Fibroblast of lung (primary cell): Measurements from ENCODE around the gene RAB17. TPM values are rescaled to one million over a fixed set of nuclear protein-coding genes. Genes with fewer than 3 reads are reported as not detected.
A peak's percentile ranks its signal among the peaks of the same experiment; 100 is the strongest.

Experiments
- DNase-seq, 2 donors: peaks; one replicate each; pipeline versions ENCODE4 v3.0.0 to v3.0.0-alpha.2; 2010; ENCODE audit warnings: low read depth in 2 of 2
- H2AFZ ChIP-seq: 2 replicates; pipeline ENCODE4 v1.5.1; 2012; ENCODE audit warnings: low read length, control low read depth, inconsistent platforms
- H3K27ac ChIP-seq: 2 replicates; pipeline ENCODE4 v1.5.1; 2011; ENCODE audit warnings: low read length, control low read depth; ENCODE audit not compliant: insufficient read depth
- H3K27me3 ChIP-seq: 2 replicates; pipeline ENCODE4 v1.5.1; 2011; ENCODE audit warnings: mild to moderate bottlenecking, low read length; ENCODE audit not compliant: control insufficient read depth, insufficient read depth
- H3K36me3 ChIP-seq: 2 replicates; pipeline ENCODE4 v1.5.1; 2011; ENCODE audit warnings: low read length; ENCODE audit not compliant: control insufficient read depth, insufficient read depth
- H3K4me1 ChIP-seq: 2 replicates; pipeline ENCODE4 v1.5.1; 2011; ENCODE audit warnings: low read length; ENCODE audit not compliant: control insufficient read depth, insufficient read depth; ENCODE audit errors: extremely low read depth
- H3K4me2 ChIP-seq: 2 replicates; pipeline ENCODE4 v1.5.1; 2011; ENCODE audit warnings: low read length, control low read depth; ENCODE audit not compliant: insufficient read depth; ENCODE audit errors: extremely low read depth
- H3K4me3 ChIP-seq, 4 experiments: fragments of 200-600 bp in 1 of 4; sonication (generic) in 1 of 4; replicated peaks in 1 of 4; 2 replicates each; pipeline ENCODE4 v1.5.1; 2011 to 2016; ENCODE audit warnings: low read length in 4 of 4, low read depth in 3 of 4, mild to moderate bottlenecking in 3 of 4, control low read depth in 2 of 4, inconsistent platforms in 1 of 4, mixed read lengths in 1 of 4; ENCODE audit not compliant: insufficient read depth in 1 of 4; ENCODE audit errors: control extremely low read depth in 1 of 4
- H3K79me2 ChIP-seq: 2 replicates; pipeline ENCODE4 v1.5.1; 2012; ENCODE audit warnings: mild to moderate bottlenecking, low read length, inconsistent platforms; ENCODE audit not compliant: control insufficient read depth, insufficient read depth
- H3K9ac ChIP-seq: 2 replicates; pipeline ENCODE4 v1.5.1; 2011; ENCODE audit warnings: mild to moderate bottlenecking, low read length, control low read depth; ENCODE audit not compliant: insufficient read depth
- H3K9me3 ChIP-seq: 2 replicates; pipeline ENCODE4 v1.5.1; 2012; ENCODE audit warnings: low read depth, low read length; ENCODE audit not compliant: control insufficient read depth, insufficient read depth
- H4K20me1 ChIP-seq: 2 replicates; pipeline ENCODE4 v1.5.1; 2011; ENCODE audit warnings: low read length; ENCODE audit not compliant: control insufficient read depth, insufficient read depth; ENCODE audit errors: extremely low read depth
- CTCF ChIP-seq, 2 donors: IDR thresholded peaks in 1 of 2; conservative IDR thresholded peaks in 1 of 2; 1 replicate in 1 of 2; 2 replicates in 1 of 2; pipeline ENCODE4 v1.5.1; 2011 to 2012; ENCODE audit warnings: low read length in 2 of 2, control low read depth in 1 of 2, inconsistent platforms in 1 of 2, low read depth in 1 of 2, mild to moderate bottlenecking in 1 of 2
- EZH2 ChIP-seq: IDR thresholded peaks from 2 replicates; pipeline ENCODE4 v1.5.1; 2012; ENCODE audit warnings: low read length, control low read depth, mild to moderate bottlenecking; ENCODE audit errors: missing control alignments
- polyA plus RNA-seq, 2 donors: library from polyadenylated mRNA; depleted of rRNA in 1 of 2; stranded (reverse) in 1 of 2; unstranded in 1 of 2; fragments of >200 nt; gene quantifications; 2 replicates each; pipeline ENCODE4 v1.2.1, GENCODE V29; 2011 to 2012; ENCODE audit warnings: missing spikeins in 1 of 2
- total RNA-seq: library from RNA; depleted of rRNA; stranded (reverse); fragments of >200 nt; gene quantifications from 2 replicates; pipeline ENCODE4 v1.2.1, GENCODE V29; 2014

Gene RAB17
- total and polyA plus RNA-seq, 2 donors (not counting 1 experiment from before 2014, with no cell fraction given) = 0.17 to 0.22 TPM

- Histone ChIP-seq H3K79me2 (no peaks in the 10 kb centered on the region), H3K9ac (no peak overlapping the region), H3K4me2 (no peak overlapping the region), H3K9me3 (no peaks in the 10 kb centered on the region), H3K36me3 (no peaks in the 10 kb centered on the region), H3K27me3 (no peaks in the 10 kb centered on the region), H2AFZ (no peak overlapping the region), H3K4me1 (peaks cover 8% of the 10 kb centered on the region), H3K4me3 (no peak overlapping the region), H3K27ac (no peak overlapping the region), H4K20me1 (no peaks in the 10 kb centered on the region)
- TF ChIP-seq EZH2 (no peak), CTCF (conservative IDR thresholded peaks at IDR 0.05 in 1 of 2, IDR thresholded peaks at IDR 0.05 in 1 of 2; ENCODE audit: low read depth in 1 of 2, low read length in 2 of 2) (no peak)
- peak in 1 of 2 donors; percentile 31 for DNase-seq
These were observed 50.9 kb downstream of the RAB17 start for GRCh38 chr2:237539681-237540080.

GRCh38 chr2:237538901-237539300 lies 51.6 kb downstream of the RAB17 start:
- no peaks in the 10 kb centered on the region for H3K36me3 ChIP-seq
- TF ChIP-seq EZH2 (no peak), CTCF (conservative IDR thresholded peaks at IDR 0.05 in 1 of 2, IDR thresholded peaks at IDR 0.05 in 1 of 2; ENCODE audit: low read depth in 1 of 2, low read length in 2 of 2) (no peak)
- no peak overlapping the region for H3K4me3 ChIP-seq
- no peaks in the 10 kb centered on the region for H3K27me3 ChIP-seq
- H3K79me2 ChIP-seq = no peaks in the 10 kb centered on the region
- H3K4me2 ChIP-seq = no peak overlapping the region
- no peak for DNase-seq
- H2AFZ ChIP-seq = no peak overlapping the region
- no peak overlapping the region for H3K9ac ChIP-seq
- no peaks in the 10 kb centered on the region for H3K9me3 ChIP-seq
- no peaks in the 10 kb centered on the region for H4K20me1 ChIP-seq
- peaks cover 8% of the 10 kb centered on the region for H3K4me1 ChIP-seq
- H3K27ac ChIP-seq = no peak overlapping the region

GRCh38 chr2:237538001-237538720 lies 52.4 kb downstream of the RAB17 start:
- Histone ChIP-seq H2AFZ (no peak overlapping the region), H3K4me1 (peaks cover 8% of the 10 kb centered on the region), H3K4me3 (no peak overlapping the region), H3K27ac (no peak overlapping the region), H3K9ac (no peak overlapping the region), H3K27me3 (no peaks in the 10 kb centered on the region), H3K79me2 (no peaks in the 10 kb centered on the region), H3K4me2 (no peak overlapping the region), H3K36me3 (no peaks in the 10 kb centered on the region), H4K20me1 (no peaks in the 10 kb centered on the region), H3K9me3 (no peaks in the 10 kb centered on the region)
- TF ChIP-seq CTCF (conservative IDR thresholded peaks at IDR 0.05 in 1 of 2, IDR thresholded peaks at IDR 0.05 in 1 of 2; ENCODE audit: low read depth in 1 of 2, low read length in 2 of 2) (no peak), EZH2 (no peak)
- DNase-seq = peak in 1 of 2 donors; percentile 4
